DOHH2 (cell line): ENCODE measurements around the gene TEX30.

Source experiments
- H3F3A ChIP-seq: fragments of 200-600 bp; sonication (generic), shearing (Covaris generic); 2 replicates; pipeline ENCODE4 v1.6.0; 2016; ENCODE audit warnings: antibody characterized with exemption, mild to moderate bottlenecking; ENCODE audit not compliant: control insufficient read depth, insufficient read depth
- H3K27ac ChIP-seq: fragments of 200-600 bp; sonication (generic); 2 replicates; pipeline ENCODE4 v1.5.1; 2014; ENCODE audit warnings: low read depth, mild to moderate bottlenecking, low read length, moderate library complexity
- H3K27me3 ChIP-seq: fragments of 200-600 bp; sonication (generic); 2 replicates; pipeline ENCODE4 v1.6.1; 2014; ENCODE audit warnings: mild to moderate bottlenecking, low read length, mixed read lengths; ENCODE audit not compliant: control insufficient read depth
- H3K36me3 ChIP-seq: fragments of 200-600 bp; sonication (generic); 2 replicates; pipeline ENCODE4 v1.6.1; 2014; ENCODE audit warnings: mild to moderate bottlenecking, low read length, moderate library complexity, mixed read lengths; ENCODE audit not compliant: control insufficient read depth
- H3K4me1 ChIP-seq: fragments of 200-600 bp; sonication (generic); 2 replicates; pipeline ENCODE4 v1.6.1; 2014; ENCODE audit warnings: mild to moderate bottlenecking, low read length, mixed read lengths; ENCODE audit not compliant: control insufficient read depth
- H3K4me2 ChIP-seq: fragments of 200-600 bp; sonication (generic); 2 replicates; pipeline ENCODE4 v1.6.0; 2014; ENCODE audit warnings: mild to moderate bottlenecking, low read length, moderate library complexity
- H3K4me3 ChIP-seq: fragments of 200-600 bp; sonication (generic); 2 replicates; pipeline ENCODE4 v1.5.1; 2014; ENCODE audit warnings: mild to moderate bottlenecking, low read length, mixed read lengths
- H3K79me2 ChIP-seq: fragments of 200-600 bp; sonication (generic); 2 replicates; pipeline ENCODE4 v1.6.1; 2014; ENCODE audit warnings: mild to moderate bottlenecking, low read length, mixed read lengths; ENCODE audit not compliant: control insufficient read depth
- H3K9me2 ChIP-seq: fragments of 200-600 bp; sonication (generic); replicated peaks from 2 replicates; pipeline ENCODE4 v1.6.1; 2014; ENCODE audit warnings: mild to moderate bottlenecking, low read length, mixed read lengths; ENCODE audit not compliant: control insufficient read depth
- H3K9me3 ChIP-seq: fragments of 200-600 bp; sonication (generic); 2 replicates; pipeline ENCODE4 v1.6.1; 2014; ENCODE audit warnings: antibody characterized with exemption, low read length, mixed read lengths; ENCODE audit not compliant: control insufficient read depth, insufficient read depth
- H4K20me1 ChIP-seq: fragments of 200-600 bp; sonication (generic); 2 replicates; pipeline ENCODE4 v1.6.0; 2014; ENCODE audit warnings: low read depth, mild to moderate bottlenecking, antibody characterized with exemption, low read length, moderate library complexity; ENCODE audit not compliant: control insufficient read depth, insufficient read depth
- EZH2phosphoT487 ChIP-seq: fragments of 200-600 bp; sonication (generic); IDR thresholded peaks from 2 replicates; pipeline ENCODE4 v1.6.1; 2017; ENCODE audit warnings: borderline replicate concordance, mild to moderate bottlenecking, antibody characterized with exemption, low read length, moderate library complexity, mixed read lengths
- TF ChIP-seq, protein P1 (sequence below): fragments of 200-600 bp; sonication (generic); IDR thresholded peaks from one replicate; pipeline ENCODE4 v1.5.1; 2014; ENCODE audit warnings: antibody characterized with exemption, mild to moderate bottlenecking, low read depth, low read length; ENCODE audit not compliant: poor library complexity, severe bottlenecking

Gene TEX30

DNA sequence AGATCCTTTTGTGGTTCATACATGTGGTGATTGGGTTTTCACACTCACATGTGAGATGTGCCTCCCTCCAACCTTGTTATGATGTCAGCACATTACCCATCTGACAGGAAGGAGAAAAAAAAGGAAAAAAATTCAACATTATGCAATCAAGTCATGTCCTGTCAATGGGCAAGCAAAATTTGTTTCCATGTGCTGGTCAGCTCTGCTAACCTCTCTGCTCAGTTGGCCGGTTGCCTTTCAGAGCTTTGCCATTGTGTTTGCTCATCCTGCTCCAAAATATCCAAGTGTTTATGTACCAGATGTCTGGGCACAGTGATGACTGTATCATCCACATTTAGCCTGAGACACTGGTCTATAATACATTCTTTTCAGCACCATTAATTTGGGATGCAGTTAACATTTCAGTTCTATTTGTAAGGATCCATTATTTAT is 51.8 kb downstream of the TEX30 start:
- H3K9me2 ChIP-seq = no peaks in the 10 kb centered on the region
- no peak overlapping the region for H3K27ac ChIP-seq
- no peaks in the 10 kb centered on the region for H3K4me1 ChIP-seq
- H3K4me2 ChIP-seq = no peak overlapping the region
- H3K4me3 ChIP-seq = no peak overlapping the region
- peaks cover 6% of the 10 kb centered on the region for H3K27me3 ChIP-seq
- H3K36me3 ChIP-seq = no peaks in the 10 kb centered on the region
- H3K9me3 ChIP-seq = no peaks in the 10 kb centered on the region
- no peaks in the 10 kb centered on the region for H3F3A ChIP-seq
- no peaks in the 10 kb centered on the region for H4K20me1 ChIP-seq
- TF ChIP-seq, protein P1, sequence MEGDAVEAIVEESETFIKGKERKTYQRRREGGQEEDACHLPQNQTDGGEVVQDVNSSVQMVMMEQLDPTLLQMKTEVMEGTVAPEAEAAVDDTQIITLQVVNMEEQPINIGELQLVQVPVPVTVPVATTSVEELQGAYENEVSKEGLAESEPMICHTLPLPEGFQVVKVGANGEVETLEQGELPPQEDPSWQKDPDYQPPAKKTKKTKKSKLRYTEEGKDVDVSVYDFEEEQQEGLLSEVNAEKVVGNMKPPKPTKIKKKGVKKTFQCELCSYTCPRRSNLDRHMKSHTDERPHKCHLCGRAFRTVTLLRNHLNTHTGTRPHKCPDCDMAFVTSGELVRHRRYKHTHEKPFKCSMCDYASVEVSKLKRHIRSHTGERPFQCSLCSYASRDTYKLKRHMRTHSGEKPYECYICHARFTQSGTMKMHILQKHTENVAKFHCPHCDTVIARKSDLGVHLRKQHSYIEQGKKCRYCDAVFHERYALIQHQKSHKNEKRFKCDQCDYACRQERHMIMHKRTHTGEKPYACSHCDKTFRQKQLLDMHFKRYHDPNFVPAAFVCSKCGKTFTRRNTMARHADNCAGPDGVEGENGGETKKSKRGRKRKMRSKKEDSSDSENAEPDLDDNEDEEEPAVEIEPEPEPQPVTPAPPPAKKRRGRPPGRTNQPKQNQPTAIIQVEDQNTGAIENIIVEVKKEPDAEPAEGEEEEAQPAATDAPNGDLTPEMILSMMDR = no peak
- TF ChIP-seq EZH2phosphoT487 = no peak
- no peaks in the 10 kb centered on the region for H3K79me2 ChIP-seq

DNA sequence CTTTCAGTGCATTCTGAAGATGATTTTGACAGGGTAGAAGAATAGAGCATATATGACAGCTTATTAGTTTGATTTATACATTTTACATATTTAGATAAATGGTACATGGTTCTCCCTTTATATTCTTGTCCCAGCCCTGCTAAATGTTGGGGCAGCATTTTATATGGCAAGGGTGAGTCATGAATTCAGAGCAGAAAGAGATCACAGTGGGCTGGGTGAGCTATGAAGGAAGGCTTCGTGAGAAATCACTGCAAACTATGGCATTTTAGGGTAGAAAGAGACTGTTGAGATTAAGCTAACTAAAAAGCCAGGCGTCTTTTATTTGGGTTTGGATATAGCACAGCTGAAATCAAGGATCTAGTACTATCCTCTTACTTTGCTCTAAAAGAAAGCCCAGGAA is 54.8 kb downstream of the TEX30 start:
- Histone ChIP-seq H4K20me1 (no peaks in the 10 kb centered on the region), H3K4me3 (no peak overlapping the region), H3K9me3 (no peaks in the 10 kb centered on the region), H3K36me3 (no peaks in the 10 kb centered on the region), H3K27ac (no peak overlapping the region), H3K27me3 (peaks cover 6% of the 10 kb centered on the region), H3K4me1 (no peaks in the 10 kb centered on the region), H3F3A (no peaks in the 10 kb centered on the region), H3K79me2 (no peaks in the 10 kb centered on the region), H3K9me2 (no peaks in the 10 kb centered on the region), H3K4me2 (no peak overlapping the region)
- TF ChIP-seq, protein P1 = no peak
